H1 (cell line): ENCODE data around the gene BRCC3. TPM values are rescaled to one million over a fixed set of nuclear protein-coding genes. Genes with fewer than 3 reads are reported as not detected.

Source experiments
- CTCF ChIA-PET: fragments of 300-600 bp; sonication (Branson Sonifier 250); formaldehyde crosslinking; loops from one replicate; lab custom pipeline; 2021; ENCODE audit not compliant: partially characterized antibody; lab: Charles Lee
- POLR2A ChIA-PET: fragments of 300-600 bp; sonication (Branson Sonifier 250); formaldehyde crosslinking; loops from one replicate; lab custom pipeline; 2021; ENCODE audit warnings: inconsistent platforms; ENCODE audit not compliant: partially characterized antibody; lab: Charles Lee
- DNase-seq, 2 experiments: peaks; one replicate each; pipeline versions ENCODE4 v3.0.0 to v3.0.0-alpha.2; 2010 to 2022; ENCODE audit warnings: low spot score in 2 of 2, low read depth in 1 of 2, mixed read lengths in 1 of 2
- FAIRE-seq: peaks from 2 replicates; lab custom pipeline; 2011; peaks lifted over from hg19 to GRCh38; lab: Jason Lieb, UNC
- H2AFZ ChIP-seq: 2 replicates; pipeline ENCODE4 v1.8.1; 2012; ENCODE audit warnings: low read length, inconsistent platforms
- H2AK5ac ChIP-seq: 2 replicates; pipeline ENCODE4 v1.6.1; 2013; ENCODE audit warnings: low read depth, low read length
- H2BK120ac ChIP-seq: replicated peaks from 2 replicates; pipeline ENCODE3; 2013; ENCODE audit warnings: low read depth, low read length, inconsistent platforms
- H2BK12ac ChIP-seq: 2 replicates; pipeline ENCODE4 v1.6.1; 2013; ENCODE audit warnings: low read depth, low read length
- H2BK15ac ChIP-seq: 2 replicates; pipeline ENCODE4 v1.6.1; 2013; ENCODE audit warnings: low read length
- H2BK20ac ChIP-seq: 2 replicates; pipeline ENCODE4 v1.6.1; 2013; ENCODE audit warnings: low read length
- H2BK5ac ChIP-seq: 2 replicates; pipeline ENCODE4 v1.6.1; 2013; ENCODE audit warnings: low read depth, low read length
- H3K14ac ChIP-seq: 2 replicates; pipeline ENCODE4 v1.6.1; 2013; ENCODE audit warnings: inconsistent platforms; ENCODE audit not compliant: insufficient read length
- H3K18ac ChIP-seq: 2 replicates; pipeline ENCODE4 v1.6.1; 2013; ENCODE audit warnings: low read length; ENCODE audit errors: extremely low read depth
- H3K23ac ChIP-seq: 2 replicates; pipeline ENCODE4 v1.6.1; 2013; ENCODE audit warnings: inconsistent platforms; ENCODE audit not compliant: insufficient read length
- H3K23me2 ChIP-seq: 2 replicates; pipeline ENCODE4 v1.6.1; 2013; ENCODE audit warnings: low read depth, low read length
- H3K27ac ChIP-seq: 2 replicates; pipeline ENCODE4 v1.6.1; 2011; ENCODE audit warnings: low read depth, low read length, inconsistent platforms
- H3K27me3 ChIP-seq, 4 experiments: replicated peaks in 1 of 4; 1 replicate in 1 of 4; 2 replicates in 3 of 4; pipeline versions ENCODE4 v1.6.1 to v1.8.1; 2011 to 2013; ENCODE audit warnings: low read length in 3 of 4, mild to moderate bottlenecking in 3 of 4, inconsistent platforms in 2 of 4, mixed read lengths in 2 of 4, moderate library complexity in 1 of 4; ENCODE audit not compliant: control insufficient read depth in 3 of 4, insufficient read depth in 3 of 4; ENCODE audit errors: extremely low read depth in 1 of 4
- H3K36me3 ChIP-seq, 4 experiments: 2 replicates each; pipeline versions ENCODE4 v1.6.1 to v1.8.1; 2011 to 2013; ENCODE audit warnings: mild to moderate bottlenecking in 4 of 4, low read length in 3 of 4, moderate library complexity in 2 of 4, control low read depth in 1 of 4, inconsistent platforms in 1 of 4; ENCODE audit not compliant: insufficient read depth in 4 of 4, control insufficient read depth in 2 of 4
- H3K4ac ChIP-seq: replicated peaks from 2 replicates; pipeline ENCODE3; 2013; ENCODE audit warnings: low read length, low read depth, mixed read lengths, inconsistent platforms; ENCODE audit not compliant: insufficient read length
- H3K4me1 ChIP-seq, 4 experiments: replicated peaks in 1 of 4; 1 replicate in 1 of 4; 2 replicates in 3 of 4; pipeline versions ENCODE4 v1.6.1 to v1.8.1; 2011 to 2013; ENCODE audit warnings: low read length in 3 of 4, inconsistent platforms in 2 of 4, mixed read lengths in 1 of 4; ENCODE audit not compliant: insufficient read depth in 4 of 4, control insufficient read depth in 3 of 4
- H3K4me2 ChIP-seq, 2 experiments: 2 replicates each; pipeline versions ENCODE4 v1.6.1 to v1.8.1; 2011 to 2013; ENCODE audit warnings: low read depth in 2 of 2, low read length in 2 of 2, control low read depth in 1 of 2, inconsistent platforms in 1 of 2, mild to moderate bottlenecking in 1 of 2; ENCODE audit not compliant: insufficient read depth in 1 of 2
- H3K4me3 ChIP-seq, 4 experiments: fragments of 200-600, 300-600 bp in 1 of 4; sonication (generic), shearing (Covaris generic), sonication (Bioruptor Twin) in 1 of 4; 2 replicates each; pipeline versions ENCODE4 v1.5.1 to v1.8.1; 2011 to 2016; ENCODE audit warnings: low read length in 4 of 4, low read depth in 3 of 4, control low read depth in 2 of 4, inconsistent platforms in 2 of 4, mild to moderate bottlenecking in 2 of 4, mixed read lengths in 1 of 4, moderate library complexity in 1 of 4; ENCODE audit not compliant: insufficient read depth in 2 of 4; ENCODE audit errors: extremely low read depth in 1 of 4
- H3K56ac ChIP-seq: replicated peaks from 2 replicates; pipeline ENCODE3; 2013; ENCODE audit warnings: low read depth, mild to moderate bottlenecking, mixed read lengths, low read length, inconsistent platforms; ENCODE audit not compliant: insufficient read length
- H3K79me1 ChIP-seq: 2 replicates; pipeline ENCODE4 v1.6.1; 2013; ENCODE audit warnings: low read depth, low read length, control low read depth
- H3K79me2 ChIP-seq, 2 experiments: 2 replicates each; pipeline versions ENCODE4 v1.6.1 to v1.8.1; 2012 to 2013; ENCODE audit warnings: low read length in 2 of 2, mild to moderate bottlenecking in 2 of 2, inconsistent platforms in 1 of 2; ENCODE audit not compliant: insufficient read depth in 2 of 2, control insufficient read depth in 1 of 2
- H3K9ac ChIP-seq, 4 experiments: replicated peaks in 1 of 4; 1 replicate in 1 of 4; 2 replicates in 3 of 4; pipeline versions ENCODE4 v1.6.1 to v1.8.1; 2011 to 2013; ENCODE audit warnings: low read depth in 3 of 4, low read length in 3 of 4, control low read depth in 2 of 4, mild to moderate bottlenecking in 2 of 4, moderate library complexity in 2 of 4, inconsistent platforms in 1 of 4; ENCODE audit errors: extremely low read depth in 1 of 4
- H3K9me3 ChIP-seq, 2 experiments: 2 replicates each; pipeline versions ENCODE4 v1.6.1 to v1.8.1; 2012 to 2013; ENCODE audit warnings: mild to moderate bottlenecking in 2 of 2, moderate library complexity in 2 of 2, control low read depth in 1 of 2, inconsistent platforms in 1 of 2, low read depth in 1 of 2, low read length in 1 of 2, mixed read lengths in 1 of 2; ENCODE audit not compliant: insufficient read depth in 2 of 2
- H4K20me1 ChIP-seq, 2 experiments: replicated peaks in 1 of 2; 2 replicates each; pipeline versions ENCODE3 to v1.8.1; 2011 to 2013; ENCODE audit warnings: inconsistent platforms in 2 of 2, low read length in 2 of 2, mild to moderate bottlenecking in 1 of 2; ENCODE audit not compliant: insufficient read depth in 2 of 2, control insufficient read depth in 1 of 2
- H4K5ac ChIP-seq: 2 replicates; pipeline ENCODE4 v1.6.1; 2013; ENCODE audit warnings: low read length, low read depth, mixed read lengths, inconsistent platforms; ENCODE audit not compliant: insufficient read length
- H4K8ac ChIP-seq: 2 replicates; pipeline ENCODE4 v1.8.0; 2013; ENCODE audit warnings: mild to moderate bottlenecking, moderate library complexity, low read length, inconsistent platforms; ENCODE audit not compliant: insufficient read depth; ENCODE audit errors: extremely low read depth
- H4K91ac ChIP-seq: replicated peaks from 2 replicates; pipeline ENCODE3; 2013; ENCODE audit warnings: low read length, mixed read lengths, inconsistent platforms; ENCODE audit not compliant: insufficient read length
- GTF2F1 ChIP-seq: IDR thresholded peaks from 2 replicates; pipeline ENCODE4 v1.6.1; 2012; ENCODE audit warnings: low read depth, low read length, improper control_type of control experiment, borderline replicate concordance
- KDM1A ChIP-seq: fragments of 200-600, 300-600 bp; sonication (generic); IDR thresholded peaks from 2 replicates; pipeline ENCODE4 v1.7.1; 2016; ENCODE audit warnings: mild to moderate bottlenecking, low read length, borderline replicate concordance
- KDM5A ChIP-seq: fragments of 200-600 bp; IDR thresholded peaks from 2 replicates; pipeline ENCODE4 v1.7.1; 2012; ENCODE audit warnings: mild to moderate bottlenecking, low read length, inconsistent platforms, mixed read lengths
- POU5F1 ChIP-seq: IDR thresholded peaks from 2 replicates; pipeline ENCODE4 v1.6.1; 2011; ENCODE audit warnings: low read depth, mild to moderate bottlenecking, low read length, moderate library complexity
- RAD21 ChIP-seq, 2 experiments: IDR thresholded peaks in 1 of 2; conservative IDR thresholded peaks in 1 of 2; 2 replicates each; pipeline ENCODE4 v1.6.1; 2011; ENCODE audit warnings: low read depth in 2 of 2, low read length in 2 of 2, improper control_type of control experiment in 1 of 2, inconsistent platforms in 1 of 2, mild to moderate bottlenecking in 1 of 2, moderate library complexity in 1 of 2
- RNF2 ChIP-seq: fragments of 200-900, 300-1000 bp; sonication (generic); IDR thresholded peaks from 2 replicates; pipeline ENCODE4 v1.7.1; 2016; ENCODE audit warnings: borderline replicate concordance, low read depth, mild to moderate bottlenecking, antibody characterized with exemption, low read length; ENCODE audit not compliant: poor library complexity, severe bottlenecking; ENCODE audit errors: missing control alignments
- SIRT6 ChIP-seq: IDR thresholded peaks from one replicate; pipeline ENCODE4 v1.7.1; 2012; ENCODE audit warnings: low read length, inconsistent platforms
- SP2 ChIP-seq: IDR thresholded peaks from 2 replicates; pipeline ENCODE4 v1.6.1; 2012; ENCODE audit warnings: mild to moderate bottlenecking, low read length, inconsistent platforms
- TBP ChIP-seq: IDR thresholded peaks from 2 replicates; pipeline ENCODE4 v1.6.1; 2011; ENCODE audit warnings: low read depth, low read length, improper control_type of control experiment
- WGBS, 2 experiments: shearing (Covaris generic) in 1 of 2; methylation state at CpG; one replicate each; pipeline versions ENCODE4 v1.1.6 to v1.1.7; 2013 to 2015; ENCODE audit warnings: low lambda C conversion rate in 2 of 2, mixed read lengths in 2 of 2, inconsistent platforms in 1 of 2, low coverage in 1 of 2, missing lambda C conversion rate in 1 of 2; ENCODE audit not compliant: insufficient replicate concordance in 2 of 2, insufficient coverage in 1 of 2, insufficient read length in 1 of 2; ENCODE audit errors: extremely low coverage in 1 of 2, missing lambda C conversion rate in 1 of 2; 5-methylcytosine and 5-hydroxymethylcytosine counted together
- polyA plus RNA-seq, 7 experiments: library from polyadenylated mRNA; depleted of rRNA in 3 of 7; stranded (reverse) in 5 of 7; unstranded in 2 of 7; fragments of >200 nt in 5 of 7; fragments of 200-250 nt in 2 of 7; gene quantifications; 1 replicate in 5 of 7; 2 replicates in 1 of 7; 4 replicates in 1 of 7; pipeline versions ENCODE4 v1.2.1 to v1.2.3, GENCODE V29; 2011 to 2013; ENCODE audit warnings: missing spikeins in 2 of 7, mixed read lengths in 2 of 7
- total RNA-seq: library from RNA; stranded (reverse); fragmentation: NEBNext Ultra II Directional; extraction: Animal tissue kit (Norgen Biotek cat#: 25700); gene quantifications from 2 replicates; pipeline ENCODE4 v1.2.1, GENCODE V29; 2021
- TF ChIP-seq, protein P1 (sequence below): IDR thresholded peaks from 2 replicates; pipeline ENCODE4 v1.6.1; 2011; ENCODE audit warnings: low read depth, mild to moderate bottlenecking, low read length; ENCODE audit not compliant: insufficient read depth
- TF ChIP-seq, protein P2 (sequence below): IDR thresholded peaks from 2 replicates; pipeline ENCODE4 v1.6.1; 2012; ENCODE audit warnings: low read length, inconsistent platforms

Gene BRCC3
- total and polyA plus RNA-seq, 2 of the 8 experiments (the other 6 are each of a cell fraction or from before 2014, with no cell fraction given) = 13.1 to 23.2 TPM

DNA sequence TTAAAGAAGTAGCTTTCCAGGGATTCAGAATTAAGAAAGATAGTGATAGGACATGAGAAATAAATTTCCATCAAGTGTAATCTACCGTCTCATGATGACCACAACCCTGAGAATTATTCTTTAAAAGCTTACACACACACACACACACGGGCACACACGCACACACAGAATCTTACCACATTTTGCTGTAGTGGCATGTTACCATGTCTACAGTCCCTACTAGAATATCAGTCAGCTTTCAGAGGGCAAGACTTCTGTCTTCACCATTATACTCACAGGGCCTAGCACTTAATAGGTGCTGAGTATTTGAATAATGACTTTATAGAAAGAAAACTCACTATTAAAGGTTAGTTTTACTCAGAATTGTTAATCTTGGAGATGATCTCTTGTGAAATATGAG lies 15.8 kb upstream of the BRCC3 start:
- CTCF ChIA-PET = interaction anchor here (1.2 to 3.8 kb wide), 2 partner anchors 9 to 74 kb away, joined by 3 to 15 read pairs; no protein-coding TSS in a partner anchor
- no peak overlapping the region for H3K9ac ChIP-seq
- TF ChIP-seq, protein P1, sequence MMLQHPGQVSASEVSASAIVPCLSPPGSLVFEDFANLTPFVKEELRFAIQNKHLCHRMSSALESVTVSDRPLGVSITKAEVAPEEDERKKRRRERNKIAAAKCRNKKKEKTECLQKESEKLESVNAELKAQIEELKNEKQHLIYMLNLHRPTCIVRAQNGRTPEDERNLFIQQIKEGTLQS = no peak
- TF ChIP-seq KDM1A (no peak), SIRT6 (no peak), RAD21 (IDR thresholded peaks at IDR 0.05 in 1 of 2, conservative IDR thresholded peaks at IDR 0.05 in 1 of 2; ENCODE audit: low read depth in 2 of 2, low read length in 2 of 2) (no peak), KDM5A (no peak), TBP (no peak), RNF2 (no peak), GTF2F1 (no peak), SP2 (no peak), POU5F1 (no peak)
- TF ChIP-seq, protein P2, sequence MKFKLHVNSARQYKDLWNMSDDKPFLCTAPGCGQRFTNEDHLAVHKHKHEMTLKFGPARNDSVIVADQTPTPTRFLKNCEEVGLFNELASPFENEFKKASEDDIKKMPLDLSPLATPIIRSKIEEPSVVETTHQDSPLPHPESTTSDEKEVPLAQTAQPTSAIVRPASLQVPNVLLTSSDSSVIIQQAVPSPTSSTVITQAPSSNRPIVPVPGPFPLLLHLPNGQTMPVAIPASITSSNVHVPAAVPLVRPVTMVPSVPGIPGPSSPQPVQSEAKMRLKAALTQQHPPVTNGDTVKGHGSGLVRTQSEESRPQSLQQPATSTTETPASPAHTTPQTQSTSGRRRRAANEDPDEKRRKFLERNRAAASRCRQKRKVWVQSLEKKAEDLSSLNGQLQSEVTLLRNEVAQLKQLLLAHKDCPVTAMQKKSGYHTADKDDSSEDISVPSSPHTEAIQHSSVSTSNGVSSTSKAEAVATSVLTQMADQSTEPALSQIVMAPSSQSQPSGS = no peak

More for the DNA sequence above, 15.8 kb upstream of the BRCC3 start:
- Histone ChIP-seq H3K36me3 (peaks cover 0 to 3% (median 0%) of the 10 kb centered on the region in 4 experiments; a peak in 2 of 8 replicates), H3K27ac (no peak overlapping the region), H3K79me2 (no peaks in the 10 kb centered on the region), H3K23me2 (no peaks in the 10 kb centered on the region), H3K4ac (no peak overlapping the region), H2BK12ac (no peak overlapping the region), H4K20me1 (no peaks in the 10 kb centered on the region), H4K8ac (no peak overlapping the region), H3K14ac (no peak overlapping the region), H3K23ac (no peak overlapping the region), H2BK5ac (no peak overlapping the region), H3K4me2 (no peak overlapping the region), H2BK15ac (no peak overlapping the region), H3K18ac (no peak overlapping the region), H3K4me3 (no peak overlapping the region), H2AK5ac (no peak overlapping the region), H2AFZ (no peak overlapping the region), H3K27me3 (no peaks in the 10 kb centered on the region), H2BK120ac (no peak overlapping the region), H4K91ac (no peak overlapping the region), H4K5ac (no peak overlapping the region), H3K56ac (no peak overlapping the region), H3K79me1 (no peaks in the 10 kb centered on the region), H3K4me1 (no peaks in the 10 kb centered on the region), H3K9me3 (no peaks in the 10 kb centered on the region), H2BK20ac (no peak overlapping the region)
- POLR2A ChIA-PET = interaction anchor here (0.6 kb wide), 1 partner anchor 87 kb away, joined by 3 read pairs; no protein-coding TSS in a partner anchor
- 92% methylated on average over 3 of the region's 3 CpGs; no CpG with 5 or more reads in 1 of the 2 experiments for WGBS, 2 experiments
- DNase-seq (no peak), FAIRE-seq (no peak)
